Astrocyte of the spinal cord (primary cell): ENCODE results near the gene C17orf107.

Source experiments
- DNase-seq: peaks from one replicate; pipeline ENCODE4 v3.0.0; 2011; ENCODE audit warnings: low read depth, low spot score
- H3K4me3 ChIP-seq: 2 replicates; pipeline ENCODE4 v1.5.1; 2011; ENCODE audit warnings: low read depth, mild to moderate bottlenecking, low read length, moderate library complexity
- CTCF ChIP-seq: IDR thresholded peaks from 2 replicates; pipeline ENCODE4 v1.5.1; 2012; ENCODE audit warnings: low read depth, mild to moderate bottlenecking, low read length, inconsistent platforms
- in situ Hi-C: cut with HindIII; loops from 2 replicates; pipeline ENCODE4 v1.10.0; 2017; ENCODE audit warnings: low sequenced_read_pairs

C17orf107 gene

GRCh38 chr17:4937553-4937952 lies 38.2 kb downstream of the C17orf107 start:
- in situ Hi-C loops: no loop called here
- no peak overlapping the region for H3K4me3 ChIP-seq
- no peak for TF ChIP-seq CTCF
- no peak for DNase-seq

- DNase-seq: no peak
- TF ChIP-seq CTCF: no peak
- in situ Hi-C loops: no loop called here
- H3K4me3 ChIP-seq: no peak overlapping the region
These were observed 38.7 kb downstream of the C17orf107 start for GRCh38 chr17:4938069-4938491.

- no peak for DNase-seq
- in situ Hi-C loops: no loop called here
- no peak for TF ChIP-seq CTCF
- peak overlapping the region; percentile 97 for H3K4me3 ChIP-seq
These were observed 39.6 kb downstream of the C17orf107 start for GRCh38 chr17:4938688-4939545.

- in situ Hi-C loops: no loop called here
- TF ChIP-seq CTCF: no peak
- DNase-seq: no peak
- peak overlapping the region; percentile 97 for H3K4me3 ChIP-seq
These were observed 40.1 kb downstream of the C17orf107 start for GRCh38 chr17:4939546-4939795.

GRCh38 chr17:4939796-4940554 lies 40.6 kb downstream of the C17orf107 start, which contains the start of the genes RNF167 and SLC25A11:
Gene RNF167 (plus strand): TSS chr17:4940268. CDS start chr17:4940910, 642 bp downstream.
Gene SLC25A11 (minus strand): TSS chr17:4940046. CDS start chr17:4939910, 136 bp downstream.
- H3K4me3 ChIP-seq: peak within 1 kb of the TSS; percentile 97
- no peak for TF ChIP-seq CTCF
- in situ Hi-C loops: no loop called here
- peak; percentile 100 for DNase-seq

- no peak for DNase-seq
- in situ Hi-C loops: no loop called here
- peak overlapping the region; percentile 97 for H3K4me3 ChIP-seq
- TF ChIP-seq CTCF: no peak
These were observed 41.4 kb downstream of the C17orf107 start for GRCh38 chr17:4940555-4941318.
